ENCODE results near the gene ADRA2C.
A peak's percentile ranks its signal among the peaks of the same experiment; 100 is the strongest.

The ADRA2C gene

GRCh38 chr4:3779509-3779908 lies 13.3 kb downstream of the ADRA2C start:
- DNase-seq (ENCODE audit: low spot score): no peak
- in situ Hi-C loops (cut with MboI; ENCODE audit: low pct_unique_long_range_greater_than_20kb, low sequenced_read_pairs, unreplicated experiment): no loop called here
- TF ChIP-seq, protein P1, sequence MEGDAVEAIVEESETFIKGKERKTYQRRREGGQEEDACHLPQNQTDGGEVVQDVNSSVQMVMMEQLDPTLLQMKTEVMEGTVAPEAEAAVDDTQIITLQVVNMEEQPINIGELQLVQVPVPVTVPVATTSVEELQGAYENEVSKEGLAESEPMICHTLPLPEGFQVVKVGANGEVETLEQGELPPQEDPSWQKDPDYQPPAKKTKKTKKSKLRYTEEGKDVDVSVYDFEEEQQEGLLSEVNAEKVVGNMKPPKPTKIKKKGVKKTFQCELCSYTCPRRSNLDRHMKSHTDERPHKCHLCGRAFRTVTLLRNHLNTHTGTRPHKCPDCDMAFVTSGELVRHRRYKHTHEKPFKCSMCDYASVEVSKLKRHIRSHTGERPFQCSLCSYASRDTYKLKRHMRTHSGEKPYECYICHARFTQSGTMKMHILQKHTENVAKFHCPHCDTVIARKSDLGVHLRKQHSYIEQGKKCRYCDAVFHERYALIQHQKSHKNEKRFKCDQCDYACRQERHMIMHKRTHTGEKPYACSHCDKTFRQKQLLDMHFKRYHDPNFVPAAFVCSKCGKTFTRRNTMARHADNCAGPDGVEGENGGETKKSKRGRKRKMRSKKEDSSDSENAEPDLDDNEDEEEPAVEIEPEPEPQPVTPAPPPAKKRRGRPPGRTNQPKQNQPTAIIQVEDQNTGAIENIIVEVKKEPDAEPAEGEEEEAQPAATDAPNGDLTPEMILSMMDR (IDR thresholded peaks at IDR 0.05; ENCODE audit: extremely low read depth, insufficient read depth, missing control alignments): no peak

- no peak for DNase-seq (ENCODE audit: low spot score)
- in situ Hi-C loops (cut with MboI; ENCODE audit: low pct_unique_long_range_greater_than_20kb, low sequenced_read_pairs, unreplicated experiment): no loop called here
- TF ChIP-seq, protein P1 (IDR thresholded peaks at IDR 0.05; ENCODE audit: extremely low read depth, insufficient read depth, missing control alignments): no peak
Observed at GRCh38 chr4:3780347-3781171, 14.4 kb downstream of the ADRA2C start.

- no peak for DNase-seq (ENCODE audit: low spot score)
- in situ Hi-C loops (cut with MboI; ENCODE audit: low pct_unique_long_range_greater_than_20kb, low sequenced_read_pairs, unreplicated experiment): no loop called here
- TF ChIP-seq, protein P1 (IDR thresholded peaks at IDR 0.05; ENCODE audit: extremely low read depth, insufficient read depth, missing control alignments): no peak
Observed at GRCh38 chr4:3781193-3781886, 15.2 kb downstream of the ADRA2C start.

DNA sequence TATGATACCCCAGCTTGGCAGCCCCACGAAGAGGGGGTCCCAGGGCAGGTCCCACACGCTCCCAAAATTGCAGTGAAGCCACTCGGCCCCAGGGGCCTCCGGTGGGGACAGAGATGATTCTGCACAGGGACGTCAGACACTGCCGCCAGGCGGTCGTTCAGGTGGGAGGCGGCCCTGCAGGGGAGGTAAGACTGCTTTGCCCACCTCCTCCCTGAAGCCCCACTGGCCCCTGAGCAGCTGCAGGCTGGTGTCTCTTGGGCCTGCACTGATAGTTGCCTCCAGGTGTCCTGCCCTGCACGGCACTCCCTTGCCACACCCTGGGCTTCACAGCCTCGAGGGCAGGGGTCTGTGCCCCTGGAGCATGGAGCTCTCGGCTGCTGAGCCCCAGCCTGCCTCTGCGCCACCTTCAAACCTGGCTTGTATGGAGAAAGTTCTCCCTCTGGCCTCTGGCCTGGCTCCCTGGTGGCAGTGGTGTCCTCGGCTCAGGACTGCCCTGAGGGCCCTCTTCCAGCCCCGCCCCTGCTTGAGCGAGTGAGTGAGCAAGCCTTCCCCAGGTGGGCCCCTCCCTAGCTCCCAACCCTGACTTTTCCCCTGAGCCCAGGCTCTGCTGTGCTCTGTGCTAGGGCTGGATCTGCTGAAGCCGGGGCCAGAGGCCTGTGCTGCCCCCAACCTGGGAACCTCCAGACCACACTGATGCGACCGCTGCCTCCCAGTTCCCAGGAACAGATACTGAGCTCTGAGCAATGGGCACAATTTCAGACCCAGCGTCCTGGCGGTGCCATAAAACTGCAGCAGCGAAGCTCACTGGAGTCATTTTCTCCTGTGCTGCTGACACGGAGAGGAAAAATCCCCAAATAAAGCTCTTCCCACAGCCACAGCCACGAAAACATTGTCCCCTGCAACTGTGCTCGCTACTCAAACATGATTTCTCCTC lies 16.1 kb downstream of the ADRA2C start:
- TF ChIP-seq, protein P1 (IDR thresholded peaks at IDR 0.05; ENCODE audit: extremely low read depth, insufficient read depth, missing control alignments): no peak
- in situ Hi-C loops (cut with MboI; ENCODE audit: low pct_unique_long_range_greater_than_20kb, low sequenced_read_pairs, unreplicated experiment): no loop called here
- DNase-seq (ENCODE audit: low spot score): no peak

DNA sequence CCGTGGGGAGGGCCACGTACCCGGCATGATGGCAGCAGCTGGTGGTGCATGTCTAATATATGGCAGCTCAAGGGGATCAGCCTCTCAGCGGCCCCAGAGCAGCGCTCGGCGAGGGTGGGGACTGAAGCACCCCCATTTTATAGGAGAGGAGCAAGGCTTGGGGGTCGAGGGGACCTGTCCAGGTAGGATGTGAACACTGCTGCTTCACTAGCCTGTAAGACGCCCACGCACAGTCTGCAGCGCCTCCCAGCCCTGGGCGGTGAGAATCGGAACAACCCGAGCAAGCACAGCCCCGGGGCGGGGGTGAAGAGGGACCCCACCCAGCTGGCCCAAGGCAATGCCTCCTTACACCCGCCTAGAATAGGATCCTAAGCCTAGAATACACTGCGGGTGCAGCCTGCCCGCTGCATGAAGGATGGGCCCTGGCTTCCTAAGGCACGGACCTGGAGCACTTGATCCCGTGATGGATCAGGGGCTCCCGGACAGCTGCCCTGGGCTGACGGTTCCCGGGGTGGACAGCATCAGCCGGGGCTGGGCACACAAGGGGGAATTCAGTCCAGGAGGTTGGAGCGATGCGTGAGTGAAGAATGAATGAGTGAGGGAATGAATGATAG lies 17.6 kb downstream of the ADRA2C start:
- TF ChIP-seq, protein P1 (IDR thresholded peaks at IDR 0.05; ENCODE audit: extremely low read depth, insufficient read depth, missing control alignments): peak; percentile 42
- in situ Hi-C loops (cut with MboI; ENCODE audit: low pct_unique_long_range_greater_than_20kb, low sequenced_read_pairs, unreplicated experiment): no loop called here
- DNase-seq (ENCODE audit: low spot score): no peak

Data from GM13977 (cell line).